Esophagus squamous epithelium (tissue), 4 donors: ENCODE results near the gene RUVBL2.

Experiments used
- CTCF ChIP-seq, 6 experiments: fragments of 450-650 bp in 4 of 6; fragments of 200-600 bp in 2 of 6; sonication (generic) in 2 of 6; IDR thresholded peaks; one replicate each; pipeline ENCODE4 v1.5.1; 2016 to 2019; ENCODE audit warnings: antibody characterized with exemption in 6 of 6, mild to moderate bottlenecking in 4 of 6, moderate library complexity in 4 of 6
- POLR2A ChIP-seq, 4 donors: fragments of 450-650 bp; IDR thresholded peaks; one replicate each; pipeline ENCODE4 v1.6.1; 2017; ENCODE audit warnings: antibody characterized with exemption in 4 of 4, mild to moderate bottlenecking in 4 of 4, moderate library complexity in 3 of 4

- no peak for TF ChIP-seq POLR2A (IDR thresholded peaks at IDR 0.05)
- TF ChIP-seq CTCF (IDR thresholded peaks at IDR 0.05) = no peak
Measured at GRCh38 chr19:48955308-48955958, 38.3 kb upstream of the RUVBL2 start.
